Heart left ventricle (tissue), 13 donors: ENCODE data around the gene ANKRD33.

Experiments
- CTCF ChIP-seq, 12 donors: fragments of 200-600 bp; sonication (generic) in 4 of 12; IDR thresholded peaks; one replicate each; pipeline versions ENCODE4 v1.5.0 to v1.8.0; 2018 to 2022; ENCODE audit warnings: antibody characterized with exemption in 12 of 12, mild to moderate bottlenecking in 5 of 12
- POLR2A ChIP-seq, 2 donors: fragments of 450-650 bp; IDR thresholded peaks; one replicate each; pipeline ENCODE4 v1.6.1; 2017; ENCODE audit warnings: antibody characterized with exemption in 2 of 2, mild to moderate bottlenecking in 2 of 2, moderate library complexity in 2 of 2
- donor health status: ischemic (EF 13 %, LVEDD 7.1; RV severe dilation, severe dysfunction).
- donor health status: DM: no; HTN: yes; CAD: no.
- donor health status: DM: no; HTN: no; CAD: no.
- donor health status: ischemic (EF 25% LVEDD 6.9; RV normal size, moderate dysfunction).
- donor health status: ischemic (EF 25% LVEDD 5.7; RV mildly dilated, moderate dysfunction).
- donor health status: ischemic (EF 35%, LVEDD 5.7; RV mildly dilated, moderate dysfunction).
- donor health status: nonischemic (EF 11% LVEDD 7.7; RV severe dilation, severe dysfunction).
- donor health status: DM: yes; HTN: yes; CAD: no.
- donor health status: PGD.
- donor health status: ischemic (EF 29% LVEDD 5.4; RV normal size, mild dysfunction).
- donor health status: nonischemic (EF 23%, LVEDD 6.1; RV moderate dilation, normal function).

GRCh38 chr12:51911307-51911706, 23.4 kb downstream of the ANKRD33 start:
- TF ChIP-seq CTCF (IDR thresholded peaks at IDR 0.05) (no peak), POLR2A (IDR thresholded peaks at IDR 0.05) (no peak)
